MCF 10A (cell line): ENCODE data around the gene ZNF322. TPM values are rescaled to one million over a fixed set of nuclear protein-coding genes. Genes with fewer than 3 reads are reported as not detected.

Experiments
- BruUV-seq: library from RNA; stranded (reverse); fragments of 400-500 nt; replicated peaks from 2 replicates; lab custom pipeline; 2021; lab: Mats Ljungman, UMichigan
- CTCF ChIA-PET: fragments of 300-600 bp; sonication (Branson Sonifier 250); formaldehyde crosslinking; extraction: SDS; loops from one replicate; lab custom pipeline; 2021; ENCODE audit warnings: antibody characterized with exemption, inconsistent platforms; lab: Yijun Ruan, JAX
- POLR2A ChIA-PET: fragments of 300-600, 350-650 bp; sonication (Branson Sonifier 250); formaldehyde crosslinking; extraction: SDS; loops from one replicate; lab custom pipeline; 2020; ENCODE audit warnings: antibody characterized with exemption, inconsistent platforms; lab: Yijun Ruan, JAX
- DNase-seq: peaks from one replicate; pipeline ENCODE4 v3.0.0-alpha.2; 2018; ENCODE audit not compliant: unreplicated experiment
- H3K27ac Mint-ChIP-seq: one replicate; pipeline ENCODE4 v1.8.0; 2022; ENCODE audit warnings: mild to moderate bottlenecking, low read depth, mixed read lengths; ENCODE audit not compliant: unreplicated experiment
- H3K27me3 Mint-ChIP-seq: one replicate; pipeline ENCODE4 v1.8.0; 2022; ENCODE audit warnings: mixed read lengths; ENCODE audit not compliant: insufficient read depth, unreplicated experiment
- H3K36me3 Mint-ChIP-seq: one replicate; pipeline ENCODE4 v1.8.0; 2022; ENCODE audit warnings: mild to moderate bottlenecking, moderate library complexity, mixed read lengths; ENCODE audit not compliant: insufficient read depth, unreplicated experiment
- H3K4me1 Mint-ChIP-seq: one replicate; pipeline ENCODE4 v1.8.0; 2022; ENCODE audit warnings: mixed read lengths; ENCODE audit not compliant: insufficient read depth, unreplicated experiment
- H3K4me3 Mint-ChIP-seq: one replicate; pipeline ENCODE4 v1.8.0; 2022; ENCODE audit warnings: mild to moderate bottlenecking, moderate library complexity, mixed read lengths; ENCODE audit not compliant: unreplicated experiment
- H3K9me3 Mint-ChIP-seq: one replicate; pipeline ENCODE4 v1.8.0; 2022; ENCODE audit warnings: mixed read lengths; ENCODE audit not compliant: unreplicated experiment
- CTCF ChIP-seq: fragments of 200-600 bp; IDR thresholded peaks from one replicate; pipeline ENCODE4 v1.8.0; 2022; ENCODE audit warnings: antibody characterized with exemption, mild to moderate bottlenecking; ENCODE audit not compliant: unreplicated experiment
- intact Hi-C: fragments of 100-400 bp; cut with micrococcal nuclease; formaldehyde crosslinking; loops from 2 replicates; pipeline ENCODE4 v1.14.1; 2022
- total RNA-seq: library from RNA; stranded (reverse); gene quantifications from 2 replicates; pipeline ENCODE4 v1.2.3, GENCODE V29; 2022

ZNF322 gene
- total RNA-seq, 1 experiment from 2014 or later = 20.7 TPM

GRCh38 chr6:26613689-26614683, 45.6 kb downstream of the ZNF322 start:
- ChIA-PET CTCF (no interaction called here), POLR2A (no interaction called here)
- no peaks in the 10 kb centered on the region for H3K4me1 Mint-ChIP-seq
- no peak for TF ChIP-seq CTCF
- no peak for DNase-seq
- H3K36me3 Mint-ChIP-seq = no peaks in the 10 kb centered on the region
- intact Hi-C loops = no loop called here
- no TSS peak for BruUV-seq
- H3K4me3 Mint-ChIP-seq = no peak overlapping the region
- H3K9me3 Mint-ChIP-seq = no peaks in the 10 kb centered on the region
- no peaks in the 10 kb centered on the region for H3K27me3 Mint-ChIP-seq
- H3K27ac Mint-ChIP-seq = no peak overlapping the region

- Mint-ChIP-seq H3K27me3 (no peaks in the 10 kb centered on the region), H3K4me1 (no peaks in the 10 kb centered on the region), H3K36me3 (no peaks in the 10 kb centered on the region), H3K27ac (no peak overlapping the region), H3K9me3 (no peaks in the 10 kb centered on the region), H3K4me3 (no peak overlapping the region)
- intact Hi-C loops = no loop called here
- no peak for TF ChIP-seq CTCF
- BruUV-seq = no TSS peak
- POLR2A ChIA-PET = no interaction called here
- CTCF ChIA-PET = interaction anchor here (0.6 kb wide), 1 partner anchor 398 kb away, joined by 4 read pairs; no protein-coding TSS in a partner anchor
- no peak for DNase-seq
These were observed 46.3 kb downstream of the ZNF322 start for GRCh38 chr6:26613201-26613600.

GRCh38 chr6:26611599-26611998, 47.9 kb downstream of the ZNF322 start:
- no peaks in the 10 kb centered on the region for H3K36me3 Mint-ChIP-seq
- H3K27me3 Mint-ChIP-seq = no peaks in the 10 kb centered on the region
- POLR2A ChIA-PET = interaction anchor here (0.6 kb wide), 1 partner anchor 1090 kb away, joined by 3 read pairs; no protein-coding TSS in a partner anchor

More at GRCh38 chr6:26611599-26611998, 47.9 kb downstream of the ZNF322 start:
- Mint-ChIP-seq H3K9me3 (no peaks in the 10 kb centered on the region), H3K27ac (no peak overlapping the region), H3K4me1 (peaks cover 6% of the 10 kb centered on the region), H3K4me3 (no peak overlapping the region)
- intact Hi-C loops = no loop called here
- CTCF ChIA-PET = interaction anchor here (1.3 kb wide), 1 partner anchor 468 kb away, joined by 4 read pairs; no protein-coding TSS in a partner anchor
- BruUV-seq = no TSS peak
- no peak for TF ChIP-seq CTCF
- DNase-seq = no peak
